ENCODE data around the gene KCNJ6. TPM values are rescaled to one million over a fixed set of nuclear protein-coding genes. Genes with fewer than 3 reads are reported as not detected.

KCNJ6 gene
- total RNA-seq (2022; extraction: Qiagen RNA extraction), result 2.0 to 3.3 TPM (median 3.1 TPM) in 5 replicates

GRCh38 chr21:37916310-37917051 is at the start of gene KCNJ6:
Gene KCNJ6 (minus strand): TSS chr21:37916457. CDS start chr21:37840682, 75,775 bp downstream.

